Activated T-helper 9 cell treated with anti-CD3 and anti-CD28 coated beads, Interleukin-2, amount 50 U/mL, for 16 hours (primary cell): ENCODE data around the gene GRN.
"Not testable (repeated sequence)": the region's sequence is repeated elsewhere in the genome, so short reads cannot be mapped to it uniquely, and the experiment has no call there.

ENCODE experiments used
- DNase-seq: peaks from one replicate; pipeline ENCODE4 v3.0.0-alpha.2; 2020; ENCODE audit warnings: low read depth

Gene GRN

DNA sequence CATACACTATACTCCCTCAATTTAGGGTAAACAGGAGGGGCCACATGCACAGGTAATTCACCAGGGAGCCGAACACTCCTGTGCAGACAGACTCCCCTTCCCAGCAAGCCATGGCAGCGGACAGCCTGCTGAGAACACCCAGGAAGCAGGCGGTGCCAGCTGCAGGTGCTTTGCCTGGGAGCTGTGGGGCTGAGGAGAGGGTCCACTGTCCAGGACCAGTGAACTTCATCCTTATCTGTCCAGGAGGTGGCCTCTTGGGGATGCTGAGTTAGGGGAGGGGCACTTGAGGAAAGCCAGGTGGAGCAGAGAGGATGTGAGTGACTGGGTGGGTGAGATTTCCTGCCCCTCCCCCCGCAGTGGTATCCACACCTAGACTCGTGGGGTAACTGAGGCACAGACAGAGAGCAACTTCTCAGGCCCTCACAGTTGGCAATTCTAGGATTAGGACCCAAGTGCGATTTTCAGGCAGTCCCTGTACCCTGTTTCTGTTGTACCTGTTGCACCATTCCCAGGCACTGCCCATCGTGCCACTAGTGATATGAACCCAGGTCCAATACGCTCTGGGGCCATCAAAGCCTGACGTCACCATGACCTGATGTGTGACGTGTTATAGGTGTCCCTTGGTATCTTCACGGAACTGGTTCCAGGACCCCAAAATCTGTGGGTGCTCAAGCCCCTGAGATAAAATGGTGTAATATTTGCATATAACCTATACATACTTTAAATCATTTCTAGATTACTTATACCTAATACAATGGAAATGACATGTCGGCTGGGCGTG lies 1.2 kb downstream of the GRN start:
- DNase-seq: no peak

DNA sequence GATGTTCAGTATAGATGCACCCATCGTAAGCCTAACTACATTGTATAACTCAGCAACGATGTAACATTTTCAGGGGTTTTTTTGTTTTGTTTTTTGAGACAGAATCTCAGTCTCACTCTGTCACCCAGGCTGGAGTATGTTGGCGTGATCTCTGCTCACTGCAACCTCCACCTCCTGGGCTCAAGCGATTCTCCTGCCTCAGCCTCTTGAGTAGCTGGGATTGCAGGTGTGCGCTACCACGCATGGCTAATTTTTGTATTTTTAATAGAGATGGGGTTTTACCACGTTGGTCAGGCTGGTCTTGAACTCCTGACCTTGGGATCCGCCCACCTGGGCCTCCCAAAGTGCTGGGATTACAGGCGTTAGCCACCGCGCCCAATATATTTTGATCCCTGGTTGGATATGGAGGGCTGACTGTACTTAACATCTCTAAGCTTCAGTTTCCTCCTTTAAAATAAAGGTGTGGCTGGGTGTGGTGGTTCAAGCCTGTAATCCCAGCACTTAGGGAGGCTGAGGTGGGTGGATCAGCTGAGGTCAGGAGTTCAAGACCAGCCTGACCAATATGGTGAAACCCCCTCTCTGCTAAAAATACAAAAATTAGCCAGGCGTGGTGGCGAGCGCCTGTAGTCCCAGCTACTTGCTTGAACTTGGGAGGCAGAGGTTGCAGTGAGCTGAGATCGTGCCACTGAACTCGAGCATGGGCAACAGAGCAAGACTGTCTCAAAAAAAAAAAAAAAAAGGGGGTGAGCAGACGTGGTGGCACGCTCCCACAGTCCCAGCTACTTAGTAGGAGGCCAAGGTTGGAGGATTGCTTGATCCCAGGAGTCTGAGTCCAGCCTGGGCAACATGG lies 2.3 kb downstream of the GRN start:
- DNase-seq: not testable (repeated sequence)

DNA sequence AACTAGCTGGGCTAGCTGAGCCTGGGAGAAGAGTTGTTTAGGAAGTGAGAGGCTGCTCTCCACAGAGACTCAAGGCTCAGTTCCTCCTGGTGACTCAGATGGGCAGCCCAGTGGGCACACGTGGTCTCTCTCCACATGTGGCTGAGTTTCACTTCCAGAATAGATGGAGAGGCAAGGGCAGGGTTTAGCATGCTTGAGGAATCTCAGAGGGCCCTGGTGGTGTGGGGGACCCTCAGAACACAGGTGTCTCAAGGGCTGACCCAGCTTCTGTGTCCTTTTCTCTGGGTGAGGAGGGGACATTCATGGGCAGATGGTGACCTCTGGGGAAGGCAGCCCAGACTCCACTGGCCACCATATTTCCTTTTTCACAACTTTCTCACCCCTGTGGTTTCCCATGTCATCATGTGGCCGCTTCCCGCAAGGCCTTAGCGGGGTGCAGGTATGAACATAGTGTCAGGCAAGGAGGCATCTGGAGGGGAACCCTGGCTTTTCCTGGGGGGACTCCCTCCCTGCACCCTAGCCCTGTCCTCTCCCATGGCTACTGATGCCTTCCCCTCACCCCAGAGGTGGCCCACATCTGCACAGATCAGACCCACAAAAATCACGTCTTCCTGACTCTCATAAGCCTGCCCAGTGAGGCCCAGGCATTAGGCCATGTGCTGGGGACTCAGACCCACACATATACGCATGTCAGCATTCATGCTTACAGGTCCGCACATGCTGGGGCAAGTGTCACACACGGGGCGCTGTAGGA lies 3.3 kb downstream of the GRN start:
- no peak for DNase-seq

DNA sequence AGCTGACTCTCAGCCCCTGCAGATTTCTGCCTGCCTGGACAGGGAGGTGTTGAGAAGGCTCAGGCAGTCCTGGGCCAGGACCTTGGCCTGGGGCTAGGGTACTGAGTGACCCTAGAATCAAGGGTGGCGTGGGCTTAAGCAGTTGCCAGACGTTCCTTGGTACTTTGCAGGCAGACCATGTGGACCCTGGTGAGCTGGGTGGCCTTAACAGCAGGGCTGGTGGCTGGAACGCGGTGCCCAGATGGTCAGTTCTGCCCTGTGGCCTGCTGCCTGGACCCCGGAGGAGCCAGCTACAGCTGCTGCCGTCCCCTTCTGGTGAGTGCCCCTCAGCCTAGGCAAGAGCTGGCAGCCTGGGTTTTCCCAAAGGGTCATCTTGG lies 3.9 kb downstream of the GRN start:
- no peak for DNase-seq

DNA sequence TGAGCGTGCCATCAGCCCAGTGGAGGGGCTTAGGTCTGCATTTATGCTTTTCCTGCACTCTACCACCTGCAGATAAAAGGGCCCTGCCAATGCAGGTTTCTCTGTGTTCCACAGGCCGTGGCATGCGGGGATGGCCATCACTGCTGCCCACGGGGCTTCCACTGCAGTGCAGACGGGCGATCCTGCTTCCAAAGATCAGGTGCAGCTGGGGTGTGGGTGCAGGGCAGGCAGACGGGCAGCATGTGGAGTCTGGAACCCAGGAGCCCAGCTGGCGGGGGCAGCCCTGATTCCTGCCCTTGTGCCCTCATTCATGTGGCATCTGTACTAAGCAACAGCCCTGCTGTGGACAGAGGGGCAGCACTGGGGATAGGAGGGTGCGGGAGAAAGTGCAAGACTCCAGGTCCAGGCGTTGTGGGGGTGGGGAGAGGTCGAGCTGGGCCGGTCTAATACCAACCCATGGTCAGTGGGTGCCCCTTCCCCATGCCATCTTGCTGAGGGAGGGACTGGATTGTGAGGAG lies 4.5 kb downstream of the GRN start:
- no peak for DNase-seq

DNA sequence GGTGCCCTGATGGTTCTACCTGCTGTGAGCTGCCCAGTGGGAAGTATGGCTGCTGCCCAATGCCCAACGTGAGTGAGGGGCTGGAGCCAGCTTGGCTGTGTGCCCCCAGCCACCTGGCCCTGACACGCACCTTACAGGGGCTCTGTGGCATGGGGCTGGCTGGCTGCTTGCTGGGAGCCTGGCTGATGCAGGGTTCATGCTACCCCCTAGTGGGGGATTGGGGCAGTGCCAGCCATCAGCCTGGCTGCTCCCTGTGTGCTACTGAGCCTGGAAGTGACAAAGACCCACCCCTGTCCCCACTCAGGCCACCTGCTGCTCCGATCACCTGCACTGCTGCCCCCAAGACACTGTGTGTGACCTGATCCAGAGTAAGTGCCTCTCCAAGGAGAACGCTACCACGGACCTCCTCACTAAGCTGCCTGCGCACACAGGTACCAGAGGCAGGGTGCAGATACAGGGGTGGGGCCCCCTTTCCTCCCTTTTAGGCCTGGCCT lies 5.7 kb downstream of the GRN start:
- peak; percentile 57 for DNase-seq

DNA sequence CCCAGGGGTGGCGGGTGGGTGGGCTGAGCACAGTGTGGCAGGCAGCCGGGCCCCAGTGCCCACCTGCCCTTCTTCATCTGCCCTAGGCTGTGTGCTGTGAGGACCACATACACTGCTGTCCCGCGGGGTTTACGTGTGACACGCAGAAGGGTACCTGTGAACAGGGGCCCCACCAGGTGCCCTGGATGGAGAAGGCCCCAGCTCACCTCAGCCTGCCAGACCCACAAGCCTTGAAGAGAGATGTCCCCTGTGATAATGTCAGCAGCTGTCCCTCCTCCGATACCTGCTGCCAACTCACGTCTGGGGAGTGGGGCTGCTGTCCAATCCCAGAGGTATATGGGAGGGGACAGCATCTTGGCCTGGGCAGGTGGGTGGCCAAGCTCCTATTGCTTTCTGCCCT lies 6.4 kb downstream of the GRN start:
- DNase-seq: no peak

DNA sequence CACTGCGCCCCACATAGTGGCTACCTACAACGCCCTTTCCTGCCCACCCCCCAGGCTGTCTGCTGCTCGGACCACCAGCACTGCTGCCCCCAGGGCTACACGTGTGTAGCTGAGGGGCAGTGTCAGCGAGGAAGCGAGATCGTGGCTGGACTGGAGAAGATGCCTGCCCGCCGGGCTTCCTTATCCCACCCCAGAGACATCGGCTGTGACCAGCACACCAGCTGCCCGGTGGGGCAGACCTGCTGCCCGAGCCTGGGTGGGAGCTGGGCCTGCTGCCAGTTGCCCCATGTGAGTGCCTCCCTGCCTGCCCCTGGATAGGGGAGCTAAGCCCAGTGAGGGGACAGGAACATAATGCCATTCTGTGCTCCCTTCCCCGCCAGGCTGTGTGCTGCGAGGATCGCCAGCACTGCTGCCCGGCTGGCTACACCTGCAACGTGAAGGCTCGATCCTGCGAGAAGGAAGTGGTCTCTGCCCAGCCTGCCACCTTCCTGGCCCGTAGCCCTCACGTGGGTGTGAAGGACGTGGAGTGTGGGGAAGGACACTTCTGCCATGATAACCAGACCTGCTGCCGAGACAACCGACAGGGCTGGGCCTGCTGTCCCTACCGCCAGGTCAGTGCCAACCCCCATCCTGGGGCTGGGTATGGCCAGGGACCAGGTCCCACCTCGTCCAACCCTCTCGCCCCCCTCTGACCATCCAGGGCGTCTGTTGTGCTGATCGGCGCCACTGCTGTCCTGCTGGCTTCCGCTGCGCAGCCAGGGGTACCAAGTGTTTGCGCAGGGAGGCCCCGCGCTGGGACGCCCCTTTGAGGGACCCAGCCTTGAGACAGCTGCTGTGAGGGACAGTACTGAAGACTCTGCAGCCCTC lies 7.1 kb downstream of the GRN start:
- no peak for DNase-seq

DNA sequence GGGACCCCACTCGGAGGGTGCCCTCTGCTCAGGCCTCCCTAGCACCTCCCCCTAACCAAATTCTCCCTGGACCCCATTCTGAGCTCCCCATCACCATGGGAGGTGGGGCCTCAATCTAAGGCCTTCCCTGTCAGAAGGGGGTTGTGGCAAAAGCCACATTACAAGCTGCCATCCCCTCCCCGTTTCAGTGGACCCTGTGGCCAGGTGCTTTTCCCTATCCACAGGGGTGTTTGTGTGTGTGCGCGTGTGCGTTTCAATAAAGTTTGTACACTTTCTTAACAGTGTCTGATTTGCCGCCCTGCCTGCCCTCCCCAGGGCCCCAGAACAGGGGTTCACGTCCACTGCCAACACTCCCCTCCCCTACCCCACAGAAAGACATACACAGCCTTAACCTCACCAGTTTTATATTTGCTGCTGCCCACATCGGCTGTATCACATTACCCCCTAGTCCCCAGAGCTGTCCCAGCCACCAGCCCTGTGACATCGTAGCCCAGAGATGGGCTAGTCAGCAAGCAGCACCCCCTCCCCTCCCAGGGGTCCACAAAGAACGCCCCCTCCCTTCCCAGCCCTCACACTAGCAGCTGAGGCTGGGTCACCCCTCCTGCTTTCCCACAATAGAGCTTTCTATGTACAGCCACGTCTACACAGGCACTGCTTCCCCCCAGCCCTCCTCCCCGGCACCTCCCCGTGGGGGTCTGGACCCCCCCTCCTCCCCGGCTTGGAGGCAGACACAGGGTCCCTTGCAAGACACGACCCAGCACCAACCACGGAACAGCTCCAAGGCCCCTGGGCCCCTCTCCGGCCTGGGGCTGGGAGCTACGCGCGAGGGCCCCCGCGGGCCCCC lies 7.9 kb downstream of the GRN start:
- no peak for DNase-seq

DNA sequence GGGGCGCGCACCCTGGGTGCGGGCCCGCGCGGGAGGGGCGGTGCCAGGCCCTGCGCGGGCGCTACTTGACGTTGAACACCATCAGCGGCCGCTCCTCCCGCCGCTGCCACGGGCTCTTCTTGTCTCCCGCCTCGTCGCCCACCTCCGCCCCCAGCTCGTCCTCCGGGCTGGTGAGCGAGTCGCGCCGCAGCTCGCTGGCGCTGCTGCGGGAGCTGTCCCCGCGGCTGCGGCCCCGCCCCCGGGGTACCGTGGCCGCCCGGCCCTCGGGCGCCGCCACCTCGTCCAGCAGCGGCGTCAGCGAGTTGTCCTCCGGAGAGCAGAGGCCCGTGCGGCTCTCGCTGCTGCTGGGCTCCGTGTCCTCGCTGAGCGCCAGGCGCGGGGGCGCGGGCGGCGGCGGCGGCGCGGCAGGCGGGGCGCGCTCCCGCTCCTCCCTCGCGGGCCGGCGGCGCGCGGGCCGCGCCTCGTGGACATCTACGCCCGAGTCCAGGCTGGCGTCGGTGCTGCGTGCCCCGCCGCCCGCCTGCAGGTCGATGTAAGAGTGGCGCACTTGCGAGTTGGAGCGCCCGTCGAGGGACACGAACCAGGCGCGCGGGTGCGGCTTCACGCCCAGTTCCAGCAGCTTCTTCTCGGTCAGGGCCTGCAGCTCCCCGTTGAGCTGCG lies 8.7 kb downstream of the GRN start:
- no peak for DNase-seq

DNA sequence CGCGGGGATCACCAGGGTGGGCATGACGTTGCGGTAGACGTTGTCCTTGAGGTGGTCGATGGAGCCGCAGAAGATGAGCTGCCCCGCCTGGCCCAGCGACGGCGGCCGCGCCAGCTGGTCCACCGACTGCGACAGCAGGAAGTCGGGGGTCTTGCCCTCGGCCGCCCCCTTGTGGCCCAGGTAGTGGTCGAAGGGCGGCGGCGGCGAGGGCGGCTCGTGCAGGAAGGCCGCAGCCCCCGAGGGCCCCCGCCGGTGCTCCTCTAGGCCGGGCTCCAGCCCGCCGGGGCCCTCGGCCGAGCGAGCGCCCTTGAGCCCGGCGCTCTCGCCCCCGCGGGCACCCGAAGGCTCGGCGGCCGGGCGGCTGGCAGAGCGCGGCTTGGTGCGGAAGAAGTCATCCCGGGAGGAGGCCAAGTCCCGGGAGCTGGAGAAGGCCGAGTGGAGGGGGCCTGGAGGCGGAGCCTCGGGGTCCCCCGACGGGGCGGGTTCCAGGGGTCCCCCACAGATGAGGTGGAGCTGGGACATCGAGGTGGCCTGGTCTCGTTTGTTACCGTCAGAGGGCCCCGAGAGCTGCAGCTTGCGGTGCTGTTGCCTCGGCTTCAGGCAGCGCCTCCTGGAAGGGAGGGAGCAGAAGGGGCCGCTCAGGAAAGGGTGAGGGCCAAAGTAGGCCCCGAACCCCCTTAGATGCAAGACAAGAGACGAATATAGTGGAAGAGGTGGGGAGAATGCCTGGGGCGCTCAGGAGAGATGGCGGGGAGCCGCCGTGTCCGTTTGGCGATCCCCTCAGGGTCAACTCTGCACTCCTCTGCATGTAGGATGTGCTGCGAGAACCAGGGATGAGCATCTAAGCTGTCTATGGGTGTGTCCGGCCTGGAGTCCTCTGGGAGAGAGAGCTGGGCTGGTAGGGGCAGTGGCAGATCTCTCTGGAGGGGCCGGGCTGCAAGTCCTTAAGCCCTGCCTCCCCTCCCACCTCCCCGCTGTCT lies 9.8 kb downstream of the GRN start:
- DNase-seq: peak; percentile 53

DNA sequence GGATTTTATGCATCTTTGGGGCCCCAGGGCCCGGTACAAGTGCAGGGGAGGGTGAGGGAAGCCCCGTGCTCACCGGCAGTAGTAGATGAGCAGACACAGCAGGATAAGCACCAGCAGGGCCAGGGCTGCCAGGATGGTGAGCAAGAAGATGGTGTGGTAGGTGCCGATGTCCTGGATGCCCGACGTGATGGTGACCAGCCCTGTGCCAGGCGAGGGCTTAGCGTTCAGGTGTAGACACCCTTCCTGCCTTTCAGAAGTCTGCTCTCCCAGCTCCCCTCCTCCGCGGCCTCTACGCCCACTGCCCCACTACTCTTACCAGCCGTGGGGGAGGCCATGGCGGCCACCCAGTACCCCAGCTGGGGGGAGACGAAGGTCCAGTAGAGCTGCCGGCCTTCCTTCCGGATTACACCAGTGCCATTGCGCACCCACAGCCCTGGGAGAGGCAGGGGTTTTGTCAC lies 10.6 kb downstream of the GRN start:
- no peak for DNase-seq

DNA sequence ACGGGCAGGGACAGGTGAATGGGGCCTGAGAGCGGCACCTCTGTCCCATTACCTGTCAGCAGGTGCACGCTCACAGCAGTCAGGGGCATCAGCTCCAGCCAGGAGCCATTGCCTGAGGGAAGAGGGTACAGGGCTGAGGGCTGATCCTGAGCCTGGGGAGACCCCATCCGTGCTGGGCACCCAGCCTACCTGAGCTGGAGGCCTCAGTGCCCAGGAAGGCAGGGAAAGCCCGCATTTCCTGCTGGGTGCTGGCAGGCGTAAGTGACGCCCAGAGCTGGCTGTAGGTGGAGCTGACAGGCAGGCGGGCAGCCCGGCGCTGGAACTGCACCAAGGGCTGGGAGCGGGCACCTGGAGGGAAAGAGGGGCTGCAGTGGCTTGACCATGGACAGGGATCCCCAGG lies 11.1 kb downstream of the GRN start:
- DNase-seq: no peak

DNA sequence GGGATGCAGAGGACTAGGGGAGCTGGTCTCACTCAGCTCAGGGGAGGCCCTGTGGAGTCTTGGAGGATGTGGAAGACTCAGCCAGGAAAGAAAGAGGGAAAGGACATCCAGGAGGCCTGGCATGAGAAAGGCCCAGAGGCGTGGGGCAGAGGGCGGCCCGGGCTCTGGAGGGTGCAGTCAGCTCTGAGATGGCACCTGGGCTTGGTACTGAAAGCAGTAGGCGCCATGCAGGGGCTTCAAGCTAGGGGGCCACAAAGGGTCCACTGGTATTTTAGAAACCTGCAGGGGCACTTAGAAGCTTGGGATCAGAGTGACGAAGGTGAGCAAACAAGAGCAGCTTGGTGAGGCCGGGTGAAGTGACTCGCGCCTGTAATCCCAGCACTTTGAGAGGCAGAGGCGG lies 13.0 kb downstream of the GRN start:
- DNase-seq: no peak

DNA sequence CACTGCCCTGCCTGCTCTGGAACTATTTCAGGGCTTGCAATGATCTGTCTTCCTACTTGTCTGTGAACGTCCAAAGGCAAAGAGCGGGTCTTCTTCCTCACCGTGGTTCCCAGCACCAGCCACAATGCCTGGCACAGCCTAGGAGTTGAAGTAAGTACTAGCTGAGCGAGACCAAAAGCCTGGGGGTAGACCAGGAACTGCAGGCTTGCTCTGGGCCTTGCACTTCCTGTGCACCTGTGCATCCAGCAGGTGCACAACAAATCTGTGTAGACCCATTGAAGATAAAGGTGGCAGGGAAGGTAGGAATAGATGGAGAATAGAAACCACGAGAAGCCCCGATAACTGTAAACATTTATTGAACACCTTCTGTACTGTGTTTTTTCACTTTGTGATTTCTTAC lies 13.9 kb downstream of the GRN start:
- DNase-seq: no peak

DNA sequence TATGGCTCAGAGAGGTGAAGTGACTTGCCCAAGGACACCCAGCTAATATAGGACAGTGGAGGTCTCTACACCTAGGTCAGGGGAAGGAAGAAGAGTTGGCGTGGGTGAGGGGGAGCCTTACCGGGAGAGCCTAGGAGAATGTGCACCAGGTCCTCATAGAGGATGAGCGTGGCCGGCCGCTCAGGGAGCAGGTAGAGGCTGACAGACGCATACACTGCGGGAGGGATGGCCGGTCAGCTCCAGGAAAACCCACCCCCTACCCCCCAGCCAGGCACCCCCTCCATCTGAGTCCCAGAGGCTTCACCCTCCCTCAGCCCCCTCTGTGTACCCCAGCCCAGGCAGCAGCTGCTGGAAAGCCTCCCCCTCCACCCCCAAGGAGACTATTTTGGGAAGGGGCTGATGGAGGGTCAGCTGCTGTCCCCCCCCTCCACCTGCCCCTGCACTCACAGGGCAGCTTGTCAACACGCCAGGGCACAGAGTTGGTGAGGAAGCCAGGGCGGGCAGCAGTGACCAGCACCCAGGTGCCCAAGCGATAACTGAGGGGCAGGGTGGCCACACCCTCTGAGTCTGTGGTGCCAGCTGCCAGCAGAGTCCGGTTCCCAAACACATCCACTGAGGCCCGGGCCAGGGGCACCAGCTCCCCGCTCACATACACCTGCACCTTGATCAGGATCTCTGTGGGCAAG lies 14.5 kb downstream of the GRN start:
- DNase-seq: no peak

DNA sequence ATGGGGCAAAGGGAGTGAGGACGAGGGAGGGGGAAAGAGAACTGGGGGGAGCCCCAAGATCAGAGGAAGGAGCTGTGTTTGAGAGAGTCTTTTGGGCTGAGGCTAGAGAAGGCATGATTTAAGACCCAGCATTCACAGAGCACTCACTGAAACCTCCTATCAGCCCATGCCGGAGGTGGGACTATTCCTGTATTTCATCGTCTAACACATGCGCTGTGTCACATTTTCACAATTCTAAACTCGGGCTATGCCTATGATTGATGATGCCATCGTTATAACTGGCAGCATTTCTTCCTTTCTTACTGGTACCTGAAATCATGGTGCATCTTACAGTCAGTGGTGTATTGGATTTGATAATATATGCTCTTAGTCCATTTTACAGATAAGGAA lies 15.0 kb downstream of the GRN start:
- DNase-seq: no peak

DNA sequence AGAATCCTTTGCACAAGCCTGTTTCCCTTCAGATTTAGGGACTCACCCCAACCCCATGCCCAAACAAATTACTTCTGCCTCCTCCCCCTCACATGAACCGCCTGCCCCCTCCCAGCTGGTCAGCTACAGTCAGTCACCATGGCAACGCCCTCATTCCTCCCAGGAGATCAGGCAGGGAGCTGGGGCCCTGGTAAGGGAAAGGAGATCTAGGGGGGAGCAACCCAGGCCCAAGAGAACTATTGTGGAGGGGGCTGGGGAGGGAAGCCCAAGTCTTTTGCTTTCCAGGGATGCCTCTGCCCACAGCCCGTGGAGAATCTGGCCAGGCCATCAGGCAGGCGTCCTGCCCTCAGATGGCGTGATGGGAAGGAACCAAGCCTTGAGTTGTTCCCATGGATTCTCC lies 15.7 kb downstream of the GRN start:
- no peak for DNase-seq
